CD14-positive monocyte (primary cell): ENCODE data around the gene SNRNP35. TPM values are rescaled to one million over a fixed set of nuclear protein-coding genes. Genes with fewer than 3 reads are reported as not detected.

Experiments
- DNase-seq, 3 donors: peaks; one replicate each; pipeline ENCODE4 v3.0.0-alpha.2; 2011 to 2022
- H2AFZ ChIP-seq: 2 replicates; pipeline ENCODE4 v1.6.0; 2012; ENCODE audit warnings: mild to moderate bottlenecking, low read depth, low read length, inconsistent platforms; ENCODE audit not compliant: insufficient read depth, poor library complexity, severe bottlenecking
- H3K27ac ChIP-seq, 2 donors: 1 replicate in 1 of 2; 2 replicates in 1 of 2; pipeline ENCODE4 v1.5.1; 2012 to 2013; ENCODE audit warnings: low read length in 2 of 2, control low read depth in 1 of 2, inconsistent platforms in 1 of 2, low read depth in 1 of 2, mild to moderate bottlenecking in 1 of 2
- H3K27me3 ChIP-seq, 2 donors: one replicate each; pipeline versions ENCODE4 v1.6.0 to v1.6.1; 2011 to 2013; ENCODE audit warnings: low read length in 2 of 2; ENCODE audit not compliant: control insufficient read depth in 2 of 2, insufficient read depth in 2 of 2
- H3K36me3 ChIP-seq, 2 donors: replicated peaks in 1 of 2; 1 replicate in 1 of 2; 2 replicates in 1 of 2; pipeline versions ENCODE4 v1.5.1 to v1.6.1; 2012 to 2013; ENCODE audit warnings: low read length in 2 of 2, control low read depth in 1 of 2, inconsistent platforms in 1 of 2, mild to moderate bottlenecking in 1 of 2; ENCODE audit not compliant: insufficient read depth in 2 of 2, control insufficient read depth in 1 of 2
- H3K4me1 ChIP-seq, 2 donors: 1 replicate in 1 of 2; 2 replicates in 1 of 2; pipeline versions ENCODE4 v1.5.1 to v1.6.1; 2012 to 2013; ENCODE audit warnings: low read length in 2 of 2, control low read depth in 1 of 2, inconsistent platforms in 1 of 2, mild to moderate bottlenecking in 1 of 2, moderate library complexity in 1 of 2; ENCODE audit not compliant: insufficient read depth in 2 of 2, control insufficient read depth in 1 of 2
- H3K4me2 ChIP-seq: replicated peaks from 2 replicates; pipeline ENCODE3; 2012; ENCODE audit warnings: low read length, moderate library complexity, mild to moderate bottlenecking; ENCODE audit not compliant: poor library complexity, severe bottlenecking; ENCODE audit errors: extremely low read depth
- H3K4me3 ChIP-seq, 3 experiments: fragments of 200-600 bp in 1 of 3; sonication (generic) in 1 of 3; replicated peaks in 1 of 3; 1 replicate in 2 of 3; 2 replicates in 1 of 3; pipeline ENCODE4 v1.5.1; 2011 to 2013; ENCODE audit warnings: low read length in 3 of 3, mild to moderate bottlenecking in 3 of 3, control low read depth in 2 of 3, low read depth in 2 of 3, inconsistent platforms in 1 of 3, moderate library complexity in 1 of 3
- H3K79me2 ChIP-seq: 2 replicates; pipeline ENCODE4 v1.6.0; 2012; ENCODE audit warnings: mild to moderate bottlenecking, control low read depth, inconsistent platforms, low read length, moderate library complexity; ENCODE audit not compliant: insufficient read depth
- H3K9ac ChIP-seq: 2 replicates; pipeline ENCODE4 v1.6.0; 2017; ENCODE audit warnings: low read length, mild to moderate bottlenecking; ENCODE audit not compliant: insufficient read depth, poor library complexity, severe bottlenecking
- H3K9me3 ChIP-seq, 2 donors: replicated peaks in 1 of 2; 1 replicate in 1 of 2; 2 replicates in 1 of 2; pipeline versions ENCODE4 v1.5.1 to v1.6.1; 2012 to 2013; ENCODE audit warnings: low read length in 2 of 2, control low read depth in 1 of 2; ENCODE audit not compliant: control insufficient read depth in 1 of 2, insufficient read depth in 1 of 2
- H4K20me1 ChIP-seq: 2 replicates; pipeline ENCODE4 v1.6.0; 2012; ENCODE audit warnings: mild to moderate bottlenecking, low read length, control low read depth, moderate library complexity; ENCODE audit not compliant: insufficient read depth
- H3K27ac Mint-ChIP-seq, 7 donors: one replicate each; pipeline ENCODE4 v1.8.0; 2020; ENCODE audit warnings: mild to moderate bottlenecking in 7 of 7, mixed read lengths in 7 of 7, moderate library complexity in 6 of 7, inconsistent platforms in 2 of 7
- H3K27me3 Mint-ChIP-seq, 3 donors: one replicate each; pipeline ENCODE4 v1.8.0; 2021 to 2022; ENCODE audit warnings: low read depth in 3 of 3, mild to moderate bottlenecking in 3 of 3, mixed read lengths in 3 of 3, moderate library complexity in 3 of 3, inconsistent platforms in 1 of 3
- H3K36me3 Mint-ChIP-seq, 2 donors: one replicate each; pipeline ENCODE4 v1.8.0; 2020; ENCODE audit warnings: mixed read lengths in 2 of 2, inconsistent platforms in 1 of 2, mild to moderate bottlenecking in 1 of 2
- H3K4me1 Mint-ChIP-seq: one replicate; pipeline ENCODE4 v1.8.0; 2020; ENCODE audit warnings: mild to moderate bottlenecking, mixed read lengths
- H3K4me3 Mint-ChIP-seq, 2 donors: one replicate each; pipeline ENCODE4 v1.8.0; 2020; ENCODE audit warnings: mild to moderate bottlenecking in 2 of 2, mixed read lengths in 2 of 2, moderate library complexity in 1 of 2
- H3K9me3 Mint-ChIP-seq, 7 donors: one replicate each; pipeline ENCODE4 v1.8.0; 2020 to 2022; ENCODE audit warnings: mixed read lengths in 7 of 7, mild to moderate bottlenecking in 6 of 7, moderate library complexity in 6 of 7, inconsistent platforms in 2 of 7
- CTCF ChIP-seq: fragments of 200-600 bp; IDR thresholded peaks from one replicate; pipeline ENCODE4 v1.8.0; 2022; ENCODE audit warnings: antibody characterized with exemption, mild to moderate bottlenecking
- WGBS: methylation state at CpG from one replicate; pipeline ENCODE4 v1.1.5; 2013; ENCODE audit warnings: missing lambda C conversion rate; ENCODE audit not compliant: insufficient coverage; 5-methylcytosine and 5-hydroxymethylcytosine counted together
- intact Hi-C, 2 donors: fragments of 100-400 bp; cut with micrococcal nuclease; formaldehyde crosslinking; loops; one replicate each; pipeline versions ENCODE4 v1.15.0 to v1.15.1; 2023
- polyA plus RNA-seq, 3 donors: library from polyadenylated mRNA; depleted of rRNA in 1 of 3; unstranded in 2 of 3; stranded (reverse) in 1 of 3; fragments of 300-500 nt in 2 of 3; fragments of >200 nt in 1 of 3; fragmentation: Illumina TruSeq in 2 of 3; gene quantifications; 1 replicate in 2 of 3; 2 replicates in 1 of 3; pipeline ENCODE4 v1.2.3, GENCODE V29; 2012 to 2021

SNRNP35 gene
- polyA plus RNA-seq, 3 donors = 13.4 to 19.5 (median 16.7) TPM

GRCh38 chr12:123472438-123472849, 14.5 kb downstream of the SNRNP35 start:
- Mint-ChIP-seq H3K36me3 (peaks cover 36 to 52% of the 10 kb centered on the region in 2 donors), H3K27ac (no peak overlapping the region)

GRCh38 chr12:123474485-123475245, 16.7 kb downstream of the SNRNP35 start:
- Mint-ChIP-seq H3K27me3 (peaks cover 0 to 1% (median 0%) of the 10 kb centered on the region in 3 donors), H3K27ac (peak overlapping the region in 1 of 7 donors; percentile 1), H3K36me3 (peaks cover 31 to 45% of the 10 kb centered on the region in 2 donors), H3K4me3 (no peak overlapping the region), H3K9me3 (peaks cover 0 to 2% (median 0%) of the 10 kb centered on the region in 7 donors), H3K4me1 (no peaks in the 10 kb centered on the region)
- H3K36me3 ChIP-seq = peaks cover 10 to 33% of the 10 kb centered on the region in 2 donors
- no peak for TF ChIP-seq CTCF
- H3K9ac ChIP-seq = no peak overlapping the region
- no peak overlapping the region for H3K4me2 ChIP-seq
- WGBS = 100% methylated on average over 6 of the region's 13 CpGs
- peaks cover 7% of the 10 kb centered on the region for H4K20me1 ChIP-seq
- no peak overlapping the region for H3K27ac ChIP-seq
- no peak for DNase-seq
- intact Hi-C loops = no loop called here
- H3K4me3 ChIP-seq = no peak overlapping the region
- H3K9me3 ChIP-seq = no peaks in the 10 kb centered on the region
- H2AFZ ChIP-seq = no peak overlapping the region
- no peaks in the 10 kb centered on the region for H3K79me2 ChIP-seq
- no peaks in the 10 kb centered on the region for H3K27me3 ChIP-seq
- H3K4me1 ChIP-seq = no peaks in the 10 kb centered on the region

More at GRCh38 chr12:123472438-123472849, 14.5 kb downstream of the SNRNP35 start:
- DNase-seq = no peak
- Mint-ChIP-seq H3K4me1 (no peaks in the 10 kb centered on the region), H3K4me3 (no peak overlapping the region), H3K27me3 (no peaks in the 10 kb centered on the region), H3K9me3 (peaks cover 0 to 2% (median 0%) of the 10 kb centered on the region in 7 donors)
- 96% methylated on average over 12 of the region's 12 CpGs for WGBS
- H3K27me3 ChIP-seq = no peaks in the 10 kb centered on the region
- H3K4me2 ChIP-seq = no peak overlapping the region
- intact Hi-C loops = no loop called here
- H3K79me2 ChIP-seq = no peaks in the 10 kb centered on the region
- H2AFZ ChIP-seq = no peak overlapping the region
- TF ChIP-seq CTCF = no peak
- H3K27ac ChIP-seq = no peak overlapping the region
- H3K36me3 ChIP-seq = peaks cover 10 to 37% of the 10 kb centered on the region in 2 donors
- no peaks in the 10 kb centered on the region for H3K9me3 ChIP-seq
- no peak overlapping the region for H3K9ac ChIP-seq
- peaks cover 25% of the 10 kb centered on the region for H4K20me1 ChIP-seq
- no peaks in the 10 kb centered on the region for H3K4me1 ChIP-seq
- H3K4me3 ChIP-seq = no peak overlapping the region
